T-helper 1 cell treated with Interleukin-12 subunit alpha and Interleukin-12 subunit beta and Interleukin-4 antibody, amounts not matched to agents 30 μg/mL and 1 μg/mL, for 36 hours (primary cell): ENCODE data around the gene KHDC1L.
"Not testable (repeated sequence)": the region's sequence is repeated elsewhere in the genome, so short reads cannot be mapped to it uniquely, and the experiment has no call there.

Source experiments
- H3K27ac Mint-ChIP-seq: one replicate; pipeline ENCODE4 v1.8.0; 2021; ENCODE audit warnings: mild to moderate bottlenecking, mixed read lengths
- H3K27me3 Mint-ChIP-seq: one replicate; pipeline ENCODE4 v1.8.0; 2021; ENCODE audit warnings: low read depth, mixed read lengths
- H3K36me3 Mint-ChIP-seq: one replicate; pipeline ENCODE4 v1.8.0; 2021; ENCODE audit warnings: low read depth, mixed read lengths
- H3K4me1 Mint-ChIP-seq: one replicate; pipeline ENCODE4 v1.8.0; 2021; ENCODE audit warnings: low read depth, mixed read lengths
- H3K4me3 Mint-ChIP-seq: one replicate; pipeline ENCODE4 v1.8.0; 2021; ENCODE audit warnings: mild to moderate bottlenecking, moderate library complexity, mixed read lengths
- H3K9me3 Mint-ChIP-seq: one replicate; pipeline ENCODE4 v1.8.0; 2021; ENCODE audit warnings: mixed read lengths

The KHDC1L gene

GRCh38 chr6:73234733-73235132 lies 9.4 kb upstream of the KHDC1L start:
- H3K27ac Mint-ChIP-seq = no peak overlapping the region
- H3K36me3 Mint-ChIP-seq = no peaks in the 10 kb centered on the region
- H3K9me3 Mint-ChIP-seq = no peaks in the 10 kb centered on the region
- H3K4me3 Mint-ChIP-seq = no peak overlapping the region
- H3K27me3 Mint-ChIP-seq = no peaks in the 10 kb centered on the region
- H3K4me1 Mint-ChIP-seq = no peaks in the 10 kb centered on the region

GRCh38 chr6:73233971-73234370 lies 8.7 kb upstream of the KHDC1L start:
- not testable (repeated sequence) for H3K27me3 Mint-ChIP-seq, H3K9me3 Mint-ChIP-seq, H3K36me3 Mint-ChIP-seq, H3K4me3 Mint-ChIP-seq, H3K4me1 Mint-ChIP-seq, H3K27ac Mint-ChIP-seq

- Mint-ChIP-seq H3K4me3 (no peak overlapping the region), H3K27ac (no peak overlapping the region), H3K27me3 (no peaks in the 10 kb centered on the region), H3K36me3 (no peaks in the 10 kb centered on the region), H3K4me1 (no peaks in the 10 kb centered on the region), H3K9me3 (no peaks in the 10 kb centered on the region)
Measured at GRCh38 chr6:73233048-73233447, 7.8 kb upstream of the KHDC1L start.

- Mint-ChIP-seq H3K27me3 (no peaks in the 10 kb centered on the region), H3K4me3 (no peak overlapping the region), H3K27ac (no peak overlapping the region), H3K4me1 (no peaks in the 10 kb centered on the region), H3K9me3 (no peaks in the 10 kb centered on the region), H3K36me3 (no peaks in the 10 kb centered on the region)
Measured at GRCh38 chr6:73231986-73232391, 6.7 kb upstream of the KHDC1L start.

GRCh38 chr6:73227606-73228255 lies 2.4 kb upstream of the KHDC1L start:
- no peak overlapping the region for H3K4me3 Mint-ChIP-seq
- no peaks in the 10 kb centered on the region for H3K36me3 Mint-ChIP-seq
- no peaks in the 10 kb centered on the region for H3K4me1 Mint-ChIP-seq
- H3K27ac Mint-ChIP-seq = no peak overlapping the region
- H3K27me3 Mint-ChIP-seq = no peaks in the 10 kb centered on the region
- H3K9me3 Mint-ChIP-seq = no peaks in the 10 kb centered on the region

GRCh38 chr6:73216859-73217258 lies 8.4 kb downstream of the KHDC1L start:
- no peaks in the 10 kb centered on the region for H3K9me3 Mint-ChIP-seq
- H3K27me3 Mint-ChIP-seq = no peaks in the 10 kb centered on the region
- no peaks in the 10 kb centered on the region for H3K36me3 Mint-ChIP-seq
- no peak overlapping the region for H3K27ac Mint-ChIP-seq
- H3K4me3 Mint-ChIP-seq = no peak overlapping the region
- no peaks in the 10 kb centered on the region for H3K4me1 Mint-ChIP-seq

GRCh38 chr6:73209117-73209516 lies 16.2 kb downstream of the KHDC1L start:
- no peaks in the 10 kb centered on the region for H3K36me3 Mint-ChIP-seq
- no peak overlapping the region for H3K4me3 Mint-ChIP-seq
- no peaks in the 10 kb centered on the region for H3K27me3 Mint-ChIP-seq
- no peaks in the 10 kb centered on the region for H3K4me1 Mint-ChIP-seq
- H3K27ac Mint-ChIP-seq = no peak overlapping the region
- no peaks in the 10 kb centered on the region for H3K9me3 Mint-ChIP-seq

- H3K4me1 Mint-ChIP-seq = no peaks in the 10 kb centered on the region
- no peaks in the 10 kb centered on the region for H3K9me3 Mint-ChIP-seq
- no peaks in the 10 kb centered on the region for H3K36me3 Mint-ChIP-seq
- no peak overlapping the region for H3K27ac Mint-ChIP-seq
- no peaks in the 10 kb centered on the region for H3K27me3 Mint-ChIP-seq
- no peak overlapping the region for H3K4me3 Mint-ChIP-seq
Measured at GRCh38 chr6:73207221-73207837, 18.0 kb downstream of the KHDC1L start.

GRCh38 chr6:73204252-73204651 lies 21.0 kb downstream of the KHDC1L start:
- Mint-ChIP-seq H3K4me1 (no peaks in the 10 kb centered on the region), H3K27me3 (no peaks in the 10 kb centered on the region), H3K4me3 (no peak overlapping the region), H3K36me3 (no peaks in the 10 kb centered on the region), H3K9me3 (no peaks in the 10 kb centered on the region), H3K27ac (no peak overlapping the region)

GRCh38 chr6:73203098-73203497 lies 22.2 kb downstream of the KHDC1L start:
- Mint-ChIP-seq H3K4me1 (no peaks in the 10 kb centered on the region), H3K4me3 (no peak overlapping the region)

GRCh38 chr6:73200735-73201134 lies 24.6 kb downstream of the KHDC1L start:
- H3K36me3 Mint-ChIP-seq = no peaks in the 10 kb centered on the region
- no peak overlapping the region for H3K27ac Mint-ChIP-seq
- no peaks in the 10 kb centered on the region for H3K27me3 Mint-ChIP-seq

More at GRCh38 chr6:73203098-73203497, 22.2 kb downstream of the KHDC1L start:
- H3K36me3 Mint-ChIP-seq = no peaks in the 10 kb centered on the region
- no peaks in the 10 kb centered on the region for H3K27me3 Mint-ChIP-seq
- no peaks in the 10 kb centered on the region for H3K9me3 Mint-ChIP-seq
- H3K27ac Mint-ChIP-seq = no peak overlapping the region

GRCh38 chr6:73200247-73200646 lies 25.0 kb downstream of the KHDC1L start:
- Mint-ChIP-seq H3K9me3 (no peaks in the 10 kb centered on the region), H3K27ac (no peak overlapping the region), H3K4me1 (no peaks in the 10 kb centered on the region), H3K27me3 (no peaks in the 10 kb centered on the region), H3K4me3 (no peak overlapping the region), H3K36me3 (no peaks in the 10 kb centered on the region)

More at GRCh38 chr6:73200735-73201134, 24.6 kb downstream of the KHDC1L start:
- H3K9me3 Mint-ChIP-seq = no peaks in the 10 kb centered on the region
- H3K4me1 Mint-ChIP-seq = no peaks in the 10 kb centered on the region
- H3K4me3 Mint-ChIP-seq = no peak overlapping the region

GRCh38 chr6:73194744-73195143 lies 30.6 kb downstream of the KHDC1L start:
- Mint-ChIP-seq H3K4me1 (no peaks in the 10 kb centered on the region), H3K27ac (no peak overlapping the region), H3K9me3 (no peaks in the 10 kb centered on the region), H3K4me3 (no peak overlapping the region), H3K27me3 (no peaks in the 10 kb centered on the region), H3K36me3 (no peaks in the 10 kb centered on the region)

- not testable (repeated sequence) for H3K4me1 Mint-ChIP-seq, H3K27me3 Mint-ChIP-seq, H3K36me3 Mint-ChIP-seq, H3K4me3 Mint-ChIP-seq, H3K9me3 Mint-ChIP-seq, H3K27ac Mint-ChIP-seq
Measured at GRCh38 chr6:73193302-73193701, 32.0 kb downstream of the KHDC1L start.

- Mint-ChIP-seq H3K9me3 (no peaks in the 10 kb centered on the region), H3K36me3 (no peaks in the 10 kb centered on the region), H3K4me1 (peaks cover 3% of the 10 kb centered on the region), H3K4me3 (no peak overlapping the region), H3K27me3 (peaks cover 3% of the 10 kb centered on the region), H3K27ac (no peak overlapping the region)
Measured at GRCh38 chr6:73182021-73182607, 43.2 kb downstream of the KHDC1L start.
